Sigmoid colon (tissue), 4 donors: ENCODE data around the gene PRIM2.
"Not testable (repeated sequence)": the region's sequence is repeated elsewhere in the genome, so short reads cannot be mapped to it uniquely, and the experiment has no call there.

ENCODE experiments used
- CTCF ChIP-seq, 4 experiments: fragments of 450-650 bp in 3 of 4; fragments of 200-600 bp in 1 of 4; IDR thresholded peaks; one replicate each; pipeline ENCODE4 v1.5.1; 2016 to 2019; ENCODE audit warnings: antibody characterized with exemption in 4 of 4, mild to moderate bottlenecking in 3 of 4, moderate library complexity in 2 of 4
- EP300 ChIP-seq, 4 donors: sonication (generic); formaldehyde crosslinking; IDR thresholded peaks; one replicate each; pipeline ENCODE4 v1.6.1; 2017; ENCODE audit warnings: antibody characterized with exemption in 4 of 4
- POLR2A ChIP-seq, 2 donors: fragments of 450-650 bp; IDR thresholded peaks; one replicate each; pipeline ENCODE4 v1.6.1; 2016; ENCODE audit warnings: antibody characterized with exemption in 2 of 2, mild to moderate bottlenecking in 2 of 2, moderate library complexity in 2 of 2
- POLR2AphosphoS5 ChIP-seq, 4 donors: sonication (generic); formaldehyde crosslinking; IDR thresholded peaks; one replicate each; pipeline ENCODE4 v1.6.1; 2017; ENCODE audit warnings: antibody characterized with exemption in 4 of 4

- not testable (repeated sequence) for TF ChIP-seq CTCF, POLR2A, POLR2AphosphoS5, EP300 (IDR thresholded peaks at IDR 0.05)
Observed at GRCh38 chr6:57481121-57481520, 163.7 kb downstream of the PRIM2 start.
